ENCODE data around the gene ASB8. TPM values are rescaled to one million over a fixed set of nuclear protein-coding genes. Genes with fewer than 3 reads are reported as not detected.
A peak's percentile ranks its signal among the peaks of the same experiment; 100 is the strongest.

ASB8 gene
- total RNA-seq, 1 donor from 2014 or later = 80.3 TPM

Small RNAs within 50 kb of the gene (microRNA-seq; reads per million reads assigned to microRNA genes)
- 22.8 reads per million, percentile 40 among the genes with 10 or more reads in this experiment for gene MIR6505

Other genes with a start within 250 kb of the ASB8 start
- 48.1 TPM for gene TMEM106C, start 193.9 kb downstream of the ASB8 start, total RNA-seq
- not detected for gene COL2A1, start 153.0 kb downstream of the ASB8 start, total RNA-seq
- gene SENP1, start 51.4 kb downstream of the ASB8 start, total RNA-seq = 5.3 TPM
- gene PFKM, start 38.2 kb downstream of the ASB8 start, total RNA-seq = 671 TPM
- gene CCDC184, start 26.1 kb upstream of the ASB8 start, total RNA-seq = 1.0 TPM
- gene OR10AD1, start 45.8 kb upstream of the ASB8 start, total RNA-seq = not detected
- gene ZNF641, start 193.4 kb upstream of the ASB8 start, total RNA-seq = 16.0 TPM

All from left ventricle myocardium inferior (tissue), 1 donor.